OCI-LY3 (cell line): ENCODE measurements around the gene PPP6R3.

Source experiments
- CTCF ChIP-seq: fragments of 200-600, 300-600 bp; sonication (generic); IDR thresholded peaks from 2 replicates; pipeline ENCODE4 v1.5.1; 2014; ENCODE audit warnings: antibody characterized with exemption, low read length, low read depth
- EZH2phosphoT487 ChIP-seq: fragments of 200-600 bp; shearing (Covaris generic); IDR thresholded peaks from 2 replicates; pipeline ENCODE4 v1.6.1; 2018; ENCODE audit warnings: antibody characterized with exemption, mixed run types, low read depth

- TF ChIP-seq CTCF (no peak), EZH2phosphoT487 (no peak)
Observed at GRCh38 chr11:68455485-68455884, 5.1 kb upstream of the PPP6R3 start.
